Endothelial cell of umbilical vein (primary cell): ENCODE data around the gene CSRP1. TPM values are rescaled to one million over a fixed set of nuclear protein-coding genes. Genes with fewer than 3 reads are reported as not detected.

Source experiments
- BruUV-seq: library from RNA; stranded (reverse); fragments of 400-500 nt; replicated peaks from 2 replicates; lab custom pipeline; 2021; lab: Mats Ljungman, UMichigan
- CTCF ChIA-PET: fragments of 300-600, 350-600 bp; sonication (Branson Sonifier 250); formaldehyde crosslinking; loops from one replicate; lab custom pipeline; 2021; ENCODE audit warnings: antibody characterized with exemption, inconsistent platforms; lab: Charles Lee
- POLR2A ChIA-PET: fragments of 300-600, 350-600 bp; sonication (Branson Sonifier 250); formaldehyde crosslinking; loops from one replicate; lab custom pipeline; 2021; ENCODE audit warnings: antibody characterized with exemption, inconsistent platforms; lab: Charles Lee
- DNase-seq: peaks from one replicate; pipeline ENCODE4 v3.0.0-alpha.2; 2011; ENCODE audit warnings: low read depth, low spot score
- FAIRE-seq: peaks from 2 replicates; lab custom pipeline; 2011; peaks lifted over from hg19 to GRCh38; lab: Jason Lieb, UNC
- H2AFZ ChIP-seq: 2 replicates; pipeline ENCODE4 v1.6.0; 2012; ENCODE audit warnings: low read depth, low read length, control low read depth, inconsistent platforms
- H3K27ac ChIP-seq: 2 replicates; pipeline ENCODE4 v1.5.1; 2011; ENCODE audit warnings: low read depth, mild to moderate bottlenecking, control low read depth, low read length, moderate library complexity; ENCODE audit not compliant: insufficient read depth
- H3K27me3 ChIP-seq, 2 experiments: 2 replicates each; pipeline versions ENCODE4 v1.6.0 to v1.6.1; 2011; ENCODE audit warnings: low read length in 2 of 2, mixed read lengths in 1 of 2; ENCODE audit not compliant: control insufficient read depth in 2 of 2, insufficient read depth in 2 of 2
- H3K36me3 ChIP-seq, 2 experiments: 2 replicates in 1 of 2; 3 replicates in 1 of 2; pipeline ENCODE4 v1.5.1; 2011; ENCODE audit warnings: low read length in 2 of 2, mild to moderate bottlenecking in 1 of 2, moderate library complexity in 1 of 2; ENCODE audit not compliant: control insufficient read depth in 2 of 2, insufficient read depth in 2 of 2; ENCODE audit errors: extremely low read depth in 1 of 2
- H3K4me1 ChIP-seq: 3 replicates; pipeline ENCODE4 v1.5.1; 2011; ENCODE audit warnings: mild to moderate bottlenecking, low read length; ENCODE audit not compliant: control insufficient read depth, insufficient read depth; ENCODE audit errors: extremely low read depth
- H3K4me2 ChIP-seq: 2 replicates; pipeline ENCODE4 v1.6.1; 2011; ENCODE audit warnings: low read length, control low read depth, mixed read lengths; ENCODE audit not compliant: insufficient read depth
- H3K4me3 ChIP-seq, 3 experiments: fragments of 200-600 bp in 1 of 3; sonication (generic), shearing (Covaris generic) in 1 of 3; replicated peaks in 1 of 3; 2 replicates each; pipeline ENCODE4 v1.5.1; 2011 to 2016; ENCODE audit warnings: control low read depth in 3 of 3, low read length in 3 of 3, mild to moderate bottlenecking in 2 of 3, inconsistent platforms in 1 of 3, low read depth in 1 of 3, moderate library complexity in 1 of 3; ENCODE audit not compliant: insufficient read depth in 1 of 3
- H3K79me2 ChIP-seq: 2 replicates; pipeline ENCODE4 v1.6.0; 2012; ENCODE audit warnings: low read length, inconsistent platforms; ENCODE audit not compliant: control insufficient read depth, insufficient read depth
- H3K9ac ChIP-seq: replicated peaks from 2 replicates; pipeline ENCODE3; 2011; ENCODE audit warnings: low read length, control low read depth; ENCODE audit not compliant: insufficient read depth; ENCODE audit errors: extremely low read depth
- H3K9me1 ChIP-seq: replicated peaks from 3 replicates; pipeline ENCODE4 v1.6.0; 2011; ENCODE audit warnings: mild to moderate bottlenecking, low read length; ENCODE audit not compliant: control insufficient read depth, insufficient read depth; ENCODE audit errors: extremely low read depth
- H3K9me3 ChIP-seq: replicated peaks from 2 replicates; pipeline ENCODE4 v1.5.1; 2012; ENCODE audit warnings: low read length, inconsistent platforms; ENCODE audit not compliant: control insufficient read depth, insufficient read depth
- H4K20me1 ChIP-seq: replicated peaks from 2 replicates; pipeline ENCODE3; 2011; ENCODE audit warnings: mild to moderate bottlenecking, low read length; ENCODE audit not compliant: control insufficient read depth, insufficient read depth; ENCODE audit errors: extremely low read depth
- EZH2 ChIP-seq: IDR thresholded peaks from 2 replicates; pipeline ENCODE4 v1.6.1; 2012; ENCODE audit warnings: borderline replicate concordance, low read depth, mild to moderate bottlenecking, moderate library complexity, low read length, inconsistent platforms; ENCODE audit not compliant: severe bottlenecking
- FOS ChIP-seq: IDR thresholded peaks from 2 replicates; pipeline ENCODE4 v1.6.1; 2011; ENCODE audit warnings: mild to moderate bottlenecking, low read length, moderate library complexity, borderline replicate concordance; ENCODE audit not compliant: insufficient read depth
- MYC ChIP-seq: IDR thresholded peaks from one replicate; pipeline ENCODE4 v1.6.1; 2011; ENCODE audit warnings: mild to moderate bottlenecking, low read depth, low read length
- POLR2A ChIP-seq: IDR thresholded peaks from 2 replicates; pipeline ENCODE4 v1.6.1; 2012; ENCODE audit warnings: low read depth, mild to moderate bottlenecking, control low read depth, low read length
- dilution Hi-C: fragments of 300-500 bp; cut with MboI; formaldehyde crosslinking; loops from one replicate; pipeline ENCODE4 v1.15.0; 2019; ENCODE audit warnings: low sequenced_read_pairs; ENCODE audit not compliant: extremely low pct_ligation_motif_present
- intact Hi-C: fragments of 100-400 bp; cut with micrococcal nuclease; formaldehyde crosslinking; loops from one replicate; pipeline ENCODE4 v1.10.0; 2022
- polyA plus RNA-seq, 4 experiments: library from polyadenylated mRNA; depleted of rRNA in 3 of 4; stranded (reverse) in 3 of 4; unstranded in 1 of 4; fragments of >200 nt; gene quantifications; 2 replicates each; pipeline versions ENCODE4 v1.2.1 to v1.2.3, GENCODE V29; 2011 to 2012; ENCODE audit warnings: missing spikeins in 1 of 4
- total RNA-seq: library from RNA; stranded (reverse); gene quantifications from 2 replicates; pipeline ENCODE4 v1.2.3, GENCODE V29; 2021
- TF ChIP-seq, protein P1 (sequence below), 2 donors: IDR thresholded peaks; 1 replicate in 1 of 2; 2 replicates in 1 of 2; pipeline ENCODE4 v1.5.1; 2011; ENCODE audit warnings: low read length in 2 of 2, mild to moderate bottlenecking in 2 of 2, moderate library complexity in 2 of 2, control low read depth in 1 of 2, inconsistent platforms in 1 of 2, low read depth in 1 of 2; ENCODE audit not compliant: insufficient read depth in 1 of 2; ENCODE audit errors: extremely low read depth in 1 of 2

The CSRP1 gene
- total and polyA plus RNA-seq, 2 donors (not counting 3 experiments of a cell fraction or from before 2014, with no cell fraction given): 393 to 510 TPM

DNA sequence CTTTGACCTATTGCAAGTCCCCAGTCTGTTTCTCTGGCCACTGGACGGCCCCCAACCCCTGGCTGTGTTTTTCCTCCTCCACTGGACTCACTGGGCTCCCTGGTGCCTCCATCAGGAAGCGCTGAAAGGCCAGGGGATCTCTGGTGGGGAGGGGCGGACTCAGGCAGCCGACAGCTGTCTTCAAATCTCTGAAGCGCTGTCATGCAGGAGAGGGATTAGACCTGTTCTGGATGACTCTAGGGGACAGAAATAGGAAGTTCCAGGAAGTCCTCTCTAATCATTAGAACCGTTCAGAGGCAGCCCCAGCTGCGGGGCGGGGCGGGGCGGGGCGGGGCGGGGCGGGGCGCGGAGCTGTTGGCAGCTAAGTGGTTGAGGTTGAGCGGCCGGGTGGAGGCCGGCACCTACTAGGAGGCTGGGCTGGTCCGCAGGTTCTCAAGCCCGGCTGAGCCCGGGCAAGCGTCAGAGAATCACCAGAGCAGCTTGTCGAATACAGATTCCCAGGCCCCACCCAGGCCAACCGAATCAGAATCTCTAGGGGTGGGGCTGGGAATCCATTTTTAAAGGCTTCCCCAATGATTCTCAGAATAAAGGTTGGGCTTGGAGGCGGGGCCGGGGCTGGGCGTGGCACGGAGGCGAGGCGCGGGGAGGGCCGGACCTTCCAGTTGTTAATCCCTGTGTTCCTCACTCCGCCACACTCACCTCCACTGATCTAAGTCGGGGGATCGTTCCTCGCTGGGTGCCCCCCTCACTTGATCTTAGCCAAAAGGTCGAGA lies 26.5 kb downstream of the CSRP1 start:
- no peak for DNase-seq
- FAIRE-seq: peak; percentile 59
- H3K4me3 ChIP-seq: peak overlapping the region in 1 of 3 experiments; percentile 19
- peak overlapping the region; percentile 52 for H3K4me2 ChIP-seq
- H3K36me3 ChIP-seq: peaks cover 9 to 16% of the 10 kb centered on the region in 2 experiments
- no peak for TF ChIP-seq EZH2
- TF ChIP-seq MYC: no peak
- TF ChIP-seq, protein P1, sequence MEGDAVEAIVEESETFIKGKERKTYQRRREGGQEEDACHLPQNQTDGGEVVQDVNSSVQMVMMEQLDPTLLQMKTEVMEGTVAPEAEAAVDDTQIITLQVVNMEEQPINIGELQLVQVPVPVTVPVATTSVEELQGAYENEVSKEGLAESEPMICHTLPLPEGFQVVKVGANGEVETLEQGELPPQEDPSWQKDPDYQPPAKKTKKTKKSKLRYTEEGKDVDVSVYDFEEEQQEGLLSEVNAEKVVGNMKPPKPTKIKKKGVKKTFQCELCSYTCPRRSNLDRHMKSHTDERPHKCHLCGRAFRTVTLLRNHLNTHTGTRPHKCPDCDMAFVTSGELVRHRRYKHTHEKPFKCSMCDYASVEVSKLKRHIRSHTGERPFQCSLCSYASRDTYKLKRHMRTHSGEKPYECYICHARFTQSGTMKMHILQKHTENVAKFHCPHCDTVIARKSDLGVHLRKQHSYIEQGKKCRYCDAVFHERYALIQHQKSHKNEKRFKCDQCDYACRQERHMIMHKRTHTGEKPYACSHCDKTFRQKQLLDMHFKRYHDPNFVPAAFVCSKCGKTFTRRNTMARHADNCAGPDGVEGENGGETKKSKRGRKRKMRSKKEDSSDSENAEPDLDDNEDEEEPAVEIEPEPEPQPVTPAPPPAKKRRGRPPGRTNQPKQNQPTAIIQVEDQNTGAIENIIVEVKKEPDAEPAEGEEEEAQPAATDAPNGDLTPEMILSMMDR (IDR thresholded peaks at IDR 0.05; ENCODE audit: extremely low read depth in 1 of 2, insufficient read depth in 1 of 2, low read depth in 1 of 2, low read length in 2 of 2): no peak
- no peak for TF ChIP-seq POLR2A
- TF ChIP-seq FOS: no peak
- H3K9me3 ChIP-seq: no peaks in the 10 kb centered on the region
- intact Hi-C loops: loop anchor here (1.0 to 5.0 kb wide), 2 partner anchors 11 to 77 kb away; partner anchors contain the start of gene PHLDA3
- peak overlapping the region; percentile 17 for H2AFZ ChIP-seq
- dilution Hi-C loops: no loop called here
- POLR2A ChIA-PET: interaction anchor here (1.5 to 2.8 kb wide), 5 partner anchors 8 to 32 kb away, joined by 3 to 30 read pairs (median 6); partner anchors contain the start of genes CSRP1 and PHLDA3
- H3K27ac ChIP-seq: no peak overlapping the region
- no peaks in the 10 kb centered on the region for H3K9me1 ChIP-seq
- H4K20me1 ChIP-seq: no peaks in the 10 kb centered on the region
- BruUV-seq: no TSS peak
- CTCF ChIA-PET: interaction anchor here (0.9 to 28.3 kb wide), 10 partner anchors 11 to 55 kb away, joined by 3 to 1317 read pairs (median 12); partner anchors contain the start of genes CSRP1 and PHLDA3
- H3K9ac ChIP-seq: no peak overlapping the region
- peaks cover under 1% of the 10 kb centered on the region for H3K79me2 ChIP-seq
- H3K27me3 ChIP-seq: peaks cover 2 to 9% of the 10 kb centered on the region in 2 experiments
- peaks cover 11% of the 10 kb centered on the region for H3K4me1 ChIP-seq
